Cardiac muscle cell (in vitro differentiated cells and primary cell): ENCODE results near the gene RIPK4. TPM values are rescaled to one million over a fixed set of nuclear protein-coding genes. Genes with fewer than 3 reads are reported as not detected.

ENCODE experiments used
- DNase-seq, 2 donors: peaks; one replicate each; pipeline versions ENCODE4 v3.0.0 to v3.0.0-alpha.2; 2010 to 2017; ENCODE audit warnings: low read depth in 1 of 2, low spot score in 1 of 2
- H3K27ac ChIP-seq: fragments of 200-600 bp; sonication (generic); 2 replicates; pipeline ENCODE4 v1.5.1; 2016
- H3K27me3 ChIP-seq: fragments of 200-600 bp; sonication (generic); 2 replicates; pipeline ENCODE4 v1.6.0; 2016; ENCODE audit warnings: control low read depth
- H3K36me3 ChIP-seq: fragments of 200-600 bp; sonication (generic); 2 replicates; pipeline ENCODE4 v1.5.1; 2016; ENCODE audit warnings: control low read depth
- H3K4me1 ChIP-seq: fragments of 200-600 bp; sonication (generic); 2 replicates; pipeline ENCODE4 v1.8.1; 2017; ENCODE audit warnings: low read depth, mild to moderate bottlenecking, mixed run types
- H3K4me3 ChIP-seq: fragments of 200-600 bp; sonication (generic); 2 replicates; pipeline ENCODE4 v1.5.1; 2016; ENCODE audit warnings: mild to moderate bottlenecking
- H3K9me3 ChIP-seq: fragments of 200-600 bp; sonication (generic); 2 replicates; pipeline ENCODE4 v1.5.1; 2017; ENCODE audit warnings: low read depth, mild to moderate bottlenecking, control low read depth
- CTCF ChIP-seq: IDR thresholded peaks from 2 replicates; pipeline ENCODE4 v1.5.1; 2012; ENCODE audit warnings: low read depth, mild to moderate bottlenecking, low read length
- polyA plus RNA-seq: library from polyadenylated mRNA; unstranded; fragments of >200 nt; fragmentation: Nextera tagmentation; extraction: Ambion mirVana; gene quantifications from 2 replicates; pipeline ENCODE4 v1.2.1, GENCODE V29; 2016
- total RNA-seq: library from RNA; depleted of rRNA; stranded (reverse); fragments of >200 nt; gene quantifications from 2 replicates; pipeline ENCODE4 v1.2.3, GENCODE V29; 2016

The RIPK4 gene
- total and polyA plus RNA-seq, 2 experiments from 2014 or later: 0.71 to 2.7 TPM

- H3K27me3 ChIP-seq: no peaks in the 10 kb centered on the region
- no peaks in the 10 kb centered on the region for H3K4me1 ChIP-seq
- H3K36me3 ChIP-seq: no peaks in the 10 kb centered on the region
- no peaks in the 10 kb centered on the region for H3K9me3 ChIP-seq
- no peak for TF ChIP-seq CTCF
- H3K4me3 ChIP-seq: no peak overlapping the region
- H3K27ac ChIP-seq: no peak overlapping the region
- no peak for DNase-seq
Observed at GRCh38 chr21:41809891-41810596, 43.2 kb upstream of the RIPK4 start.

GRCh38 chr21:41808846-41809245 is 42.0 kb upstream of the RIPK4 start:
- Histone ChIP-seq H3K36me3 (no peaks in the 10 kb centered on the region), H3K9me3 (no peaks in the 10 kb centered on the region), H3K4me1 (no peaks in the 10 kb centered on the region), H3K27me3 (no peaks in the 10 kb centered on the region), H3K27ac (no peak overlapping the region), H3K4me3 (no peak overlapping the region)
- TF ChIP-seq CTCF: no peak
- no peak for DNase-seq

- Histone ChIP-seq H3K36me3 (no peaks in the 10 kb centered on the region), H3K4me3 (no peak overlapping the region), H3K9me3 (no peaks in the 10 kb centered on the region), H3K4me1 (no peaks in the 10 kb centered on the region), H3K27me3 (no peaks in the 10 kb centered on the region), H3K27ac (no peak overlapping the region)
- DNase-seq: no peak
- no peak for TF ChIP-seq CTCF
Observed at GRCh38 chr21:41808094-41808493, 41.2 kb upstream of the RIPK4 start.

GRCh38 chr21:41806773-41807172 is 39.9 kb upstream of the RIPK4 start:
- TF ChIP-seq CTCF: no peak
- Histone ChIP-seq H3K4me3 (no peak overlapping the region), H3K9me3 (no peaks in the 10 kb centered on the region)

GRCh38 chr21:41805643-41806042 is 38.8 kb upstream of the RIPK4 start:
- no peak for TF ChIP-seq CTCF
- no peaks in the 10 kb centered on the region for H3K4me1 ChIP-seq
- DNase-seq: no peak
- no peaks in the 10 kb centered on the region for H3K9me3 ChIP-seq
- H3K27me3 ChIP-seq: no peaks in the 10 kb centered on the region
- H3K27ac ChIP-seq: no peak overlapping the region
- no peaks in the 10 kb centered on the region for H3K36me3 ChIP-seq
- no peak overlapping the region for H3K4me3 ChIP-seq

More at GRCh38 chr21:41806773-41807172, 39.9 kb upstream of the RIPK4 start:
- H3K36me3 ChIP-seq: no peaks in the 10 kb centered on the region
- no peaks in the 10 kb centered on the region for H3K4me1 ChIP-seq
- no peak for DNase-seq
- H3K27me3 ChIP-seq: no peaks in the 10 kb centered on the region
- no peak overlapping the region for H3K27ac ChIP-seq
